Measurements from ENCODE around the gene SLC39A2. TPM values are rescaled to one million over a fixed set of nuclear protein-coding genes. Genes with fewer than 3 reads are reported as not detected.
A peak's percentile ranks its signal among the peaks of the same experiment; 100 is the strongest.

Gene SLC39A2
- total and polyA plus RNA-seq, 4 experiments from 2014 or later, result 0.67 TPM; not detected in 3

DNA sequence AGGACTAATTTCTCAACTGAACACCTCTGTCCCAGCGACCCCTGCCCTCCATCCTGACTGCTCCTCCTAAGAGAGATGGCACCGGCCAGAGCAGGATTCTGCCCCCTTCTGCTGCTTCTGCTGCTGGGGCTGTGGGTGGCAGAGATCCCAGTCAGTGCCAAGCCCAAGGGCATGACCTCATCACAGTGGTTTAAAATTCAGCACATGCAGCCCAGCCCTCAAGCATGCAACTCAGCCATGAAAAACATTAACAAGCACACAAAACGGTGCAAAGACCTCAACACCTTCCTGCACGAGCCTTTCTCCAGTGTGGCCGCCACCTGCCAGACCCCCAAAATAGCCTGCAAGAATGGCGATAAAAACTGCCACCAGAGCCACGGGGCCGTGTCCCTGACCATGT, 43.8 kb downstream of the SLC39A2 start:
- intact Hi-C loops (cut with micrococcal nuclease), result no loop called here
- Histone ChIP-seq H3K4me3 (ENCODE audit: low read length in 2 of 2) (no peak overlapping the region), H3K9me3 (ENCODE audit: control insufficient read depth in 1 of 2, low read length in 2 of 2) (no peaks in the 10 kb centered on the region), H3K4me1 (ENCODE audit: insufficient read depth, low read length) (peaks cover 18% of the 10 kb centered on the region), H3K27ac (ENCODE audit: low read depth, low read length) (no peak overlapping the region), H3K27me3 (ENCODE audit: insufficient read depth, low read length) (peaks cover 1% of the 10 kb centered on the region), H3K36me3 (ENCODE audit: insufficient read depth, low read length) (no peaks in the 10 kb centered on the region)
- peak overlapping the region in 3 of 7 donors; percentile 58 to 72 (median 65) for H3K27ac Mint-ChIP-seq
- H3K36me3 Mint-ChIP-seq, result no peaks in the 10 kb centered on the region
- no peak for DNase-seq
- ChIA-PET CTCF (ENCODE audit: partially characterized antibody) (interaction anchor here (1.6 to 6.9 kb wide), 5 partner anchors 10 to 62 kb away, joined by 4 to 349 read pairs (median 5); no protein-coding TSS in a partner anchor), POLR2A (ENCODE audit: partially characterized antibody) (interaction anchor here (2.4 kb wide), 1 partner anchor 28 kb away, joined by 7 read pairs; no protein-coding TSS in a partner anchor)
- peaks cover 11 to 40% (median 18%) of the 10 kb centered on the region in 4 donors for H3K4me1 Mint-ChIP-seq
- H3K4me3 Mint-ChIP-seq, result no peak overlapping the region
- no peaks in the 10 kb centered on the region for H3K27me3 Mint-ChIP-seq
- no peaks in the 10 kb centered on the region for H3K9me3 Mint-ChIP-seq

DNA sequence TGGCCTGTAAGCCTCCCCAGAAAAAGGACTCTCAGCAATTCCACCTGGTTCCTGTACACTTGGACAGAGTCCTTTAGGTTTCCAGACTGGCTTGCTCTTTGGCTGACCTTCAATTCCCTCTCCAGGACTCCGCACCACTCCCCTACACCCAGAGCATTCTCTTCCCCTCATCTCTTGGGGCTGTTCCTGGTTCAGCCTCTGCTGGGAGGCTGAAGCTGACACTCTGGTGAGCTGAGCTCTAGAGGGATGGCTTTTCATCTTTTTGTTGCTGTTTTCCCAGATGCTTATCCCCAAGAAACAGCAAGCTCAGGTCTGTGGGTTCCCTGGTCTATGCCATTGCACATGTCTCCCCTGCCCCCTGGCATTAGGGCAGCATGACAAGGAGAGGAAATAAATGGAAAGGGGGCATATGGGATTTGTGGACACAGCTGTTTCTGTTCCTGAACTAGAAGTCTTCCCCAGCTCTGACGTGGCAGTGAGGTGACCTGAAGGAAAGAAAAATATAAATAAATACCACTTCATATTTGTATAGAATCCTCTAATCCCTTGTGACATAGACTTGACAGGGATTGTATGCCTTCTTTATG, 44.4 kb downstream of the SLC39A2 start:
- H3K27ac Mint-ChIP-seq, result peak overlapping the region in 3 of 7 donors; percentile 45 to 72 (median 69)
- DNase-seq, result no peak
- peaks cover 11 to 40% (median 18%) of the 10 kb centered on the region in 4 donors for H3K4me1 Mint-ChIP-seq
- H3K27ac ChIP-seq (ENCODE audit: low read depth, low read length), result no peak overlapping the region
- no peaks in the 10 kb centered on the region for H3K27me3 Mint-ChIP-seq
- H3K36me3 ChIP-seq (ENCODE audit: insufficient read depth, low read length), result no peaks in the 10 kb centered on the region
- H3K9me3 ChIP-seq (ENCODE audit: control insufficient read depth in 1 of 2, low read length in 2 of 2), result no peaks in the 10 kb centered on the region
- CTCF ChIA-PET (ENCODE audit: partially characterized antibody), result interaction anchor here (0.6 to 6.9 kb wide), 9 partner anchors 8 to 62 kb away, joined by 3 to 349 read pairs (median 4); partner anchors contain the start of gene TMEM253
- POLR2A ChIA-PET (ENCODE audit: partially characterized antibody), result interaction anchor here (0.6 to 2.4 kb wide), 4 partner anchors 19 to 413 kb away, joined by 3 to 7 read pairs (median 6); partner anchors contain the start of gene NDRG2
- peak overlapping the region in 1 of 8 donors; percentile 13 for H3K4me3 Mint-ChIP-seq
- H3K36me3 Mint-ChIP-seq, result no peaks in the 10 kb centered on the region
- H3K4me1 ChIP-seq (ENCODE audit: insufficient read depth, low read length), result peaks cover 18% of the 10 kb centered on the region
- intact Hi-C loops (cut with micrococcal nuclease), result no loop called here
- H3K27me3 ChIP-seq (ENCODE audit: insufficient read depth, low read length), result peaks cover 3% of the 10 kb centered on the region
- H3K9me3 Mint-ChIP-seq, result no peaks in the 10 kb centered on the region
- no peak overlapping the region for H3K4me3 ChIP-seq (ENCODE audit: low read length in 2 of 2)

DNA sequence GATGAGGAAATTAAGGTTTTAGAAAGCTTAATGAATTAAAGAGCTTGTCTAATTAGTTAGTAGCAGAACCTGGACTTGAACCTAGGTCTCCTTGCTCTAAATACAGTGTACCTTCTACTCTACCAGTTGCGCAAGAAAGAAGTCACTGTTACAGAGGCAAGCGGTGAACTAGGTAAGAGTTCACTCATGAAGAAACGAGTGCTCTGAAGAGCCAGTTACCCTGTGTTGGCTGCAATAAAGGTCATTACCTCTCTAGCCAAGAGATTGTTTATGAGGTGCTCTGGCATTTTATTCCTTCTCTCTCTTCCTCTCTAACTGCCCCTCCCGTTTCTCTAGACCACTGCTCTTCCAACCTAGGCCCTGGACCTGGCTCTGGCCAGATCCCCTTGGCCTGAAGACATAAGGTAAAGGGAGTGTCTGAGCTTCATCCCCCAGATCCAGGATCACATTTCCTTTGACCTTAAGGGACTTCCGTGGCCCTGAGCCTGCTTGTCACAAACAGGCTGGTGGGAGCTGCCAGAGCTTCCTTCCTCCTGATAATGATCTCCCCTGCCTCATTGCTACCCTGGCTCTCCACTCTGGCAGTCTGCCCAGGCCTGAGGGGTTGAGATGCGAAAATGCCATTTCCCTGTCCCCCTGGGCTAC, 45.0 kb downstream of the SLC39A2 start:
- DNase-seq, result peak; percentile 12 to 47 (median 26)
- Histone ChIP-seq H3K36me3 (ENCODE audit: insufficient read depth, low read length) (no peaks in the 10 kb centered on the region), H3K27me3 (ENCODE audit: insufficient read depth, low read length) (peaks cover 3% of the 10 kb centered on the region), H3K4me3 (ENCODE audit: low read length in 2 of 2) (no peak overlapping the region), H3K9me3 (ENCODE audit: control insufficient read depth in 1 of 2, low read length in 2 of 2) (no peaks in the 10 kb centered on the region), H3K27ac (ENCODE audit: low read depth, low read length) (no peak overlapping the region), H3K4me1 (ENCODE audit: insufficient read depth, low read length) (peaks cover 18% of the 10 kb centered on the region)
- peaks cover 0 to 1% of the 10 kb centered on the region in 2 donors for H3K27me3 Mint-ChIP-seq
- H3K36me3 Mint-ChIP-seq, result no peaks in the 10 kb centered on the region
- no peaks in the 10 kb centered on the region for H3K9me3 Mint-ChIP-seq
- H3K27ac Mint-ChIP-seq, result peak overlapping the region; percentile 38 to 90 (median 75)
- peaks cover 11 to 40% (median 18%) of the 10 kb centered on the region in 4 donors for H3K4me1 Mint-ChIP-seq
- ChIA-PET POLR2A (ENCODE audit: partially characterized antibody) (interaction anchor here (0.6 to 2.4 kb wide), 5 partner anchors 20 to 412 kb away, joined by 3 to 7 read pairs (median 6); partner anchors contain the start of gene NDRG2), CTCF (ENCODE audit: partially characterized antibody) (interaction anchor here (0.6 to 6.9 kb wide), 9 partner anchors 9 to 61 kb away, joined by 3 to 349 read pairs (median 4); partner anchors contain the start of gene TMEM253)
- H3K4me3 Mint-ChIP-seq, result peak overlapping the region in 7 of 8 donors; percentile 15 to 61 (median 53)
- intact Hi-C loops (cut with micrococcal nuclease), result no loop called here

DNA sequence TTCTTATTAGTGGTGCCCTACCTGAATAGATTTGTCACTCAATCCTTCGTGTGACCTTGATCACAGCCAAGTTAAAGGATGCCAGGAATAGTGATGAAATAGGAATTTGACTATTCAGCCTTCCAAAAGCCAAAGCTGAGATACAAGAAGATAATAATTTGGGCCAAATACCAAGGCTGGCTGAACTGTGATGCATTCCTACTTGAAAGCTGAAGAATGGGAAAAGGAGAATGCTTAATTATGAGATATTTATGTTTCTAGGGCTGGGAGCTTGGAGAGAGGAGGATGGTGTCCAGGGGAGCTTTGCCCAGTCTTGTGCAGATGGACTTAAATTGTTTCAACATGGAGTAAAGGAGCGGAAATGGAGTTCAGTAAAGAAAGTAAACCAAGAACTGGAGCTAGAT, 48.3 kb downstream of the SLC39A2 start:
- Histone ChIP-seq H3K4me1 (ENCODE audit: insufficient read depth, low read length) (peaks cover 18% of the 10 kb centered on the region), H3K36me3 (ENCODE audit: insufficient read depth, low read length) (no peaks in the 10 kb centered on the region), H3K4me3 (ENCODE audit: low read length in 2 of 2) (no peak overlapping the region), H3K27ac (ENCODE audit: low read depth, low read length) (no peak overlapping the region), H3K9me3 (ENCODE audit: control insufficient read depth in 1 of 2, low read length in 2 of 2) (no peaks in the 10 kb centered on the region), H3K27me3 (ENCODE audit: insufficient read depth, low read length) (peaks cover 3% of the 10 kb centered on the region)
- Mint-ChIP-seq H3K9me3 (no peaks in the 10 kb centered on the region), H3K27ac (no peak overlapping the region), H3K27me3 (peaks cover 0 to 8% of the 10 kb centered on the region in 2 donors), H3K4me1 (peaks cover 11 to 28% (median 18%) of the 10 kb centered on the region in 4 donors), H3K36me3 (no peaks in the 10 kb centered on the region), H3K4me3 (no peak overlapping the region)
- DNase-seq, result no peak
- ChIA-PET CTCF (ENCODE audit: partially characterized antibody) (interaction anchor here (0.6 to 3.9 kb wide), 8 partner anchors 14 to 231 kb away, joined by 3 to 36 read pairs (median 6); no protein-coding TSS in a partner anchor), POLR2A (ENCODE audit: partially characterized antibody) (interaction anchor here (0.9 kb wide), 1 partner anchor 57 kb away, joined by 4 read pairs; no protein-coding TSS in a partner anchor)
- intact Hi-C loops (cut with micrococcal nuclease), result no loop called here

DNA sequence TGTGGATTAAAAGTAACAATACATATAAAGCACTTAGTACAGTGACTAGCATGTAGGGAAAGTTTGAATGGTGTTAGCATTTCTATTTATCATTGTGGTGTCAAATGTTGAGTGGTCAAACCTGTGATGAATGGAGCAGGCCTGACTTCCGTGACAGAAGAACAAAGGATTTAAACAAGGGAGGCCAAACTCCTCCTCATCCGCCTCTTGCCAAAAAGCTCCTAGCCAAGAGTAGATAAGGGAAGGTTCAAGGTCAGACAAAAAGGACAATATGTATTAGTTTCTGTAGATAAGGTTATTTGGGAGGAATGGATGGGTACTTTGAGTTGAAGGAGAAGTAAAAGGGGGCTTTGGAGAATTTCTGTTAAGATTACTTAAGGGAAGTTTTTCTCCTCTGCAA, 49.5 kb downstream of the SLC39A2 start:
- POLR2A ChIA-PET (ENCODE audit: partially characterized antibody), result interaction anchor here (0.9 kb wide), 1 partner anchor 56 kb away, joined by 4 read pairs; no protein-coding TSS in a partner anchor
- H3K36me3 ChIP-seq (ENCODE audit: insufficient read depth, low read length), result no peaks in the 10 kb centered on the region

DNA sequence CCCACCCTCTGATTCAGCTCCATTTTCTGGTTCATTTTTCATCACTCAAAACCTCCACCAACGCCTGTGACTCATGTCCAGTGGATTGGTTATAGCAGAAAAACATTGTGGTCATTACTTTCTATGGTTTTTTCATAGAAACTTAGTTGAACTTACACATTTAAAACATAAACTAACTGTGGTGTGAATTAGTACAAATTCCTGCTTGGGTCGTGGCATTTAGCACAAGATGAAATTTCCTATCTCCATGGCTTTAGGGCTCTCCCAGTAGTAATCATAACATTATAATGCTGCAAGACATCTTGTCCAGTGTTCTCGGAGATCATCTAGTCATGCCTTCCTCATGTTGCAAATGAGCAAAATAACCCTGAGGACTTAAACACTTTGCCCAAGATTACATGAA, 50.2 kb downstream of the SLC39A2 start:
- H3K27ac Mint-ChIP-seq, result no peak overlapping the region
- H3K9me3 Mint-ChIP-seq, result no peaks in the 10 kb centered on the region
- peaks cover 3% of the 10 kb centered on the region for H3K27me3 ChIP-seq (ENCODE audit: insufficient read depth, low read length)
- ChIA-PET CTCF (ENCODE audit: partially characterized antibody) (interaction anchor here (1.9 to 3.9 kb wide), 2 partner anchors 34 kb away, joined by 11 to 36 read pairs; no protein-coding TSS in a partner anchor), POLR2A (ENCODE audit: partially characterized antibody) (no interaction called here)
- H3K36me3 Mint-ChIP-seq, result no peaks in the 10 kb centered on the region
- H3K9me3 ChIP-seq (ENCODE audit: control insufficient read depth in 1 of 2, low read length in 2 of 2), result no peaks in the 10 kb centered on the region
- no peak overlapping the region for H3K27ac ChIP-seq (ENCODE audit: low read depth, low read length)
- no peak overlapping the region for H3K4me3 Mint-ChIP-seq
- H3K4me1 Mint-ChIP-seq, result peaks cover 6 to 14% (median 9%) of the 10 kb centered on the region in 4 donors
- H3K4me3 ChIP-seq (ENCODE audit: low read length in 2 of 2), result no peak overlapping the region
- DNase-seq, result no peak
- H3K27me3 Mint-ChIP-seq, result peaks cover 3 to 8% of the 10 kb centered on the region in 2 donors
- peaks cover 8% of the 10 kb centered on the region for H3K4me1 ChIP-seq (ENCODE audit: insufficient read depth, low read length)
- intact Hi-C loops (cut with micrococcal nuclease), result no loop called here
- no peaks in the 10 kb centered on the region for H3K36me3 ChIP-seq (ENCODE audit: insufficient read depth, low read length)

More for the DNA sequence above, 49.5 kb downstream of the SLC39A2 start:
- Mint-ChIP-seq H3K9me3 (no peaks in the 10 kb centered on the region), H3K4me3 (no peak overlapping the region), H3K36me3 (no peaks in the 10 kb centered on the region), H3K4me1 (peaks cover 8 to 17% (median 12%) of the 10 kb centered on the region in 4 donors), H3K27me3 (peaks cover 3 to 8% of the 10 kb centered on the region in 2 donors), H3K27ac (no peak overlapping the region)
- H3K27me3 ChIP-seq (ENCODE audit: insufficient read depth, low read length), result peaks cover 3% of the 10 kb centered on the region
- no peak overlapping the region for H3K27ac ChIP-seq (ENCODE audit: low read depth, low read length)
- intact Hi-C loops (cut with micrococcal nuclease), result no loop called here
- no peaks in the 10 kb centered on the region for H3K9me3 ChIP-seq (ENCODE audit: control insufficient read depth in 1 of 2, low read length in 2 of 2)
- no peak for DNase-seq
- CTCF ChIA-PET (ENCODE audit: partially characterized antibody), result interaction anchor here (1.1 to 3.9 kb wide), 4 partner anchors 12 to 56 kb away, joined by 3 to 36 read pairs (median 8); no protein-coding TSS in a partner anchor
- H3K4me1 ChIP-seq (ENCODE audit: insufficient read depth, low read length), result peaks cover 14% of the 10 kb centered on the region
- no peak overlapping the region for H3K4me3 ChIP-seq (ENCODE audit: low read length in 2 of 2)

DNA sequence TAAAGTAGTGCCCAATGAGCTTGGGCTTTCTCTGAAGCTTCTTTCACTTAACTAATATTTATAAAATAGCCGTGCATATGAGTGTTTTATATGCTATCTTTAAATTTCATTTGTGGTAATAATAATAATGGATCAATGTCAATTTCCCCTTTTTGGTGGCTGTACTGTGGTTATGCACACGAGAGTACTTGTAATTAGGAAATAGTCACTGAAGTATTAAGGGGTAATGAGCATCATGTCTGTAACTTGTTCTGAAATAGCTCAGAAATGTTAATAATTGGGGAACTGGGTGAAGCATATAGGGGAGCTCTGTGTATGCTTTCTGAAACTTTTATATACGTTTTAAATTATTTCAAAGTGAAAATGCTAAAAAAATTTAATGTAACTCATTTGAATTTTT, 51.5 kb downstream of the SLC39A2 start:
- H3K9me3 ChIP-seq (ENCODE audit: control insufficient read depth in 1 of 2, low read length in 2 of 2), result no peaks in the 10 kb centered on the region
- POLR2A ChIA-PET (ENCODE audit: partially characterized antibody), result interaction anchor here (1.2 kb wide), 1 partner anchor 36 kb away, joined by 3 read pairs; no protein-coding TSS in a partner anchor
- H3K9me3 Mint-ChIP-seq, result no peaks in the 10 kb centered on the region

More for the DNA sequence above, 51.5 kb downstream of the SLC39A2 start:
- Histone ChIP-seq H3K4me3 (ENCODE audit: low read length in 2 of 2) (no peak overlapping the region), H3K36me3 (ENCODE audit: insufficient read depth, low read length) (no peaks in the 10 kb centered on the region), H3K4me1 (ENCODE audit: insufficient read depth, low read length) (no peaks in the 10 kb centered on the region), H3K27me3 (ENCODE audit: insufficient read depth, low read length) (peaks cover 3% of the 10 kb centered on the region), H3K27ac (ENCODE audit: low read depth, low read length) (no peak overlapping the region)
- intact Hi-C loops (cut with micrococcal nuclease), result no loop called here
- CTCF ChIA-PET (ENCODE audit: partially characterized antibody), result interaction anchor here (1.3 to 1.9 kb wide), 3 partner anchors 10 to 41 kb away, joined by 3 to 11 read pairs (median 4); no protein-coding TSS in a partner anchor
- H3K36me3 Mint-ChIP-seq, result no peaks in the 10 kb centered on the region
- H3K4me1 Mint-ChIP-seq, result peaks cover 0 to 4% (median under 1%) of the 10 kb centered on the region in 4 donors
- H3K4me3 Mint-ChIP-seq, result no peak overlapping the region
- no peak for DNase-seq
- peaks cover 3 to 8% of the 10 kb centered on the region in 2 donors for H3K27me3 Mint-ChIP-seq
- H3K27ac Mint-ChIP-seq, result no peak overlapping the region
